GM21526 (cell line): ENCODE measurements around the gene TPT1.
"Not testable (repeated sequence)": the region's sequence is repeated elsewhere in the genome, so short reads cannot be mapped to it uniquely, and the experiment has no call there.

Source experiments
- ATAC-seq: cut with Tn5 transposase; IDR thresholded peaks from one replicate; pipeline ENCODE4 v1.9.1; 2021; ENCODE audit warnings: moderate library complexity; ENCODE audit not compliant: unreplicated experiment, low FRiP score

Gene TPT1

DNA sequence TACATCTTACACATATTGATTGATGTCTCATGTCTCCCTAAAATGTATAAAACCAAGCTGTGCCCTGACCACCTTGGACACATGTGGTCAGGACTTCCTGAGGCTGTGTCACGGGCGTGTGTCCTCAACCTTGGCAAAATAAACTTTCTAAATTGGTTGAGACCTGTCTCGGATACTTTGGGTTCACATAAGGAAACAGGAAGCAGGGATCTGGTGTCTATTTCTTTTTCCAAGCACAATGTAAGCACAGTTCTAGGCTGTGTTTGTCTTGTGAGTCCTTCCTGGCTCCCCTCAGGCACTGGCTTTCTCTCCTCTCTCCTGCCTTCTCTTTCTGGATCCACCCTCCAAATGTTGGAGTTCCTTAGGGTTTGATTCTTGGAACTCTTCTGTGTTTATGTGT lies 27.6 kb upstream of the TPT1 start:
- no peak for ATAC-seq

DNA sequence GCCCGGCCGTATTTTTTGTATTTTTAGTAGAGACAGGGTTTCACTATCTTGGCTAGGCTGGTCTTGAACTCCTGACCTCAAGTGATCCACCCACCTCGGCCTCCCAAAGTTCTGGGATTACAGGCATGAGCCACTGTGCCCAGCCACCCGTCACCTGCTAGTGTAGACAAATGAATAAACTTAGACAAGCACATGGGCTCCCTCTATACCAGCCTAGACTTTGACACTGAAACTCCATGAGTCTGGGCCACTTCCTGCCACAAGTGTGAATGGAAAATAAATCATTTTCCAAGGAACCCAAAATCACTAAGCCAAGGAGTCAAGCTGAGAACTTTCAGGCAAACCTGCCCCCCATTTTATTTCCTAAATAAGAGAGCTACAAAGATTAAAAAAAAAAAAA lies 27.0 kb upstream of the TPT1 start:
- ATAC-seq: no peak

DNA sequence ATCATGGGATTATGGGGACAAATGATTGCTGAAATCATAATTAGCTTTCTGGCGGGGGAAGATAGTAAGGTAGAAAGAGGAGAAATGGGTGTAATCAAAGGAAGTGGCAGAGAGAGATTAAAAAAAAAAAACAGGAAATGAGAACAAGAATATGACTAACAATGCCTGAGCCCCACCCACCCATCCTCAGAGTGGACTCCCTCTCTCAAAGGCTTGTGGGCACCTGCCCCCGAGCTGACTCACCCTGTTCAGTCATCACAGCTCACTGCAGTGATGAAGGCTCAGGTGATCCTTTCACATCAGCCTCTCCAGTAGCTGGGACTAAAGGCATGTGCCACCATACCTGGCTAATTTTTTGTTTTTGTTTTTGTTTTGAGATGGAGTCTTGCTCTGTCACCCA lies 26.4 kb upstream of the TPT1 start:
- ATAC-seq: peak; percentile 84

DNA sequence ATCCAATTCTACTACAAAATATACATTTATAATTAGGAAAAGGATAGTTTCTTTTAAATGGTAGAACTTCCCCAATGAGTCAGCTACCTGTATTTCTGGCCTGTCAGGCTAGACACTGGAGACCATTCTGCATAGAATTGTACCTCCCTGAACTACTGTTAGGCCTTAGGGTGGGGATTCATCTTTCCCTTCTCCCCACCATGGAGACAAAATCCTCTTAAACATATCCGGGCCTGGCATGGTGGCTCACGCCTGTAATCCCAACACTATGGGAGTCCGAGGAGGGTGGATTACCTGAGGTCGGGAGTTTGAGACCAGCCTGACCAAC lies 24.5 kb upstream of the TPT1 start:
- ATAC-seq: no peak

DNA sequence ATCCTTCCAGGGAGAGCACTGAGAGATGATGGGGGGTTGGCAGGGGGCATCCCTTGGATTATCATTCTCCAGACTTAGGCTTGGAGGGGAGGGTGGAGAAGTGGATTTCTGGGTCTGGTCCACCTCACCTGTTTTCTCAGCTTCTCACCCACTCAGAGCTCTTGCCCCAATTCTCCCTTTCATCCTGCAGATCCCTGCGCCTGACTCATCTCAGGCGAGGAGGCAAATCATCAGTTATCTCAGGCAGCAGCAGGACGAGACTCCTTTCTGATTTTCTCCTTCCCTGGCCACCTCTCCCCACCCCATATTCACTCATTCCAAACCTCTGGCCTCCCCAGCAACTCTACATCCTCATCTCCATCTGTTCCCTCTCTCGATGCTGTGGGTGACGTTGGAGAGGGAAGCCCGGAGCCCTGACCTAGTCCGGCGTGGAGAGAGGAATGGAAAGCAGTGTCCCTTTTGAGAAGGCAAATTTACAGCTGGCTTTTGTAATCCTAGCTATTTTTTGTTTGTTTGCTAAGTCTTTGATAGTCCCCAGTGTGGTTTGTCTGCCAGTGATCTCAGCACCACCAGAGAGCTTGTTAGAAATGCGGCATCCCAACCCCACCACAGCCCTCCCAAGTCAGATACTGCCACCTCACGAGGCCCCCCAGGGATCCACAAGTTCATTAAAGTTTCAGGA lies 24.0 kb upstream of the TPT1 start:
- ATAC-seq: no peak

DNA sequence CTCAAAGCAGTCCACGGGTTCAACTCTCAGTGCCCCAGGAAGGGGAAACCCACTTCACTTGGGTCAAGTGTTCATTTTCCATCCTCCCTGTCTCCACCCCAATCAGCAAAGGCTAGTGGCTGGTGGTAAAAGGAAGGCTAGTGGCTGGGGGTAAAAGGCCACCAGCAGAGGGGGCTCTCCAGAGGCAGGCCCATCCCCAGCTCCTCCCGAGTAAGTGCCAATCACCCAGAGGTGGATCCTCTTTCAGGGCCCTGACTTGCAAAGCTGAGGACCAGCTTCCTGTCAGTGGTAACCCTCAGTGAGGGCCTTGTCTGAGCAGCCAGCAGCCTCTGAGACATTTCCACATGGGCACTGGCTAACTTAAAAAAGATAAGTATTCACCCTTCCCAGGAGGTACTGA lies 22.0 kb upstream of the TPT1 start:
- ATAC-seq: no peak

DNA sequence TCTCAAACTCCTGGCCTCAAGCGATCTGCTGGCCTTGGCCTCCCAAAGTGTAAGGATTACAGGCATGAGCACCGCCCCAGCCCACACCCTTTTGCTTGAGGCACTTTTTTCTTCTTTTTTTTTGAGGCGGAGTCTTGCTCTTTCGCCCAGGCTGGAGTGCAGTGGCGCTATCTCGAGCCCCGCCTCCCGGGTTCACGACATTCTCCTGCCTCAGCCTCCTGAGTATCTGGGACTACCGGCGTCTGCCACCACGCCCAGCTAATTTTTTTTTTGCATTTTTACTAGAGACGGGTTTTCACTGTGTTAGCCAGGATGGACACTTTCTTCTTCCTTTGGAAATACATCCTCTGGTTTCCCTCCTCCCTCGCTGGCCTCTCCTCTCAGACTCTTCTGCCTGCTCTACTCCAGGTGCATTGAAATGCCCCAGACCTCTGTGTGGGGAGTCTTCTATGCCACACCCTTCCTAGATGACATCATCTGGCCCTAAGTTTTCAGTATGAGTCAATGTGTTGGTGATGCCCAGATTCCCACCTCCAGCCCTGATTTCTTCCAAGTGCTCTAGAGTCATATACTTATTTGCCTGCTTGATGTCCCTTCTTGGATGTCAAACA lies 20.7 kb upstream of the TPT1 start:
- ATAC-seq: no peak

DNA sequence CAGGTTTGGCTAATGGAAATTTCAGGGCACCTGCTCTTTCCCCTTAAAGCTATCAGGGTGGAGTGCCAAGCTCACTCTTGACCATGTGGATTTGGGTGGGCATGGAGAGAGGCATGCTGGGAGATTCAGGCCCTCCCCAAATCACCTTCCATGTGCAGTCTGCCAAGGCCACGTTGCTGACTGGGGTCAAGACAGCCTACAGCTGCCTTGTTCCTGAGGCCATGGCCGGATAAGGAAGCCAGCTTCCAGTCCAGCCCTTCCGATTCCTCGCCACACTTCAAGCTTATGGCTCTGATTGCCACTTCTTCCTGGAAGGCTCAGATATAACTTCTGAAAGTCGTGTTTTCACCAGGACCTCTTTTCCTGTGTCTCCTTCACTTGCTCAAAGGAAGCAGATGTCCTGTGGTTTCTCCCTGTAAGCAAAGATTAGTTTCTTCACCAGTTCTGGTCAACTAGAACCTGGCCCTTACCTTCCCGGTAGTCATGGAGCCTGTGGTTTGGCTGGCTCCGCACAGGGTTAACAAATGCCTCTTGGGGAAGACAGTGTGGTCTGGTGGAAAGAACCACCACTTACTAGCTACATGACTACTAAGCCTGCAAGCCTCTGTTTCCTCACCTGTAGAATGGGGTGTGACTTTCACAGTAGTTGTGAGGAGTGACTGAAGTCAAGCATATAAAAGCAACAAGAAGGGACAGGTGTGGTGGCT lies 16.1 kb upstream of the TPT1 start:
- no peak for ATAC-seq

DNA sequence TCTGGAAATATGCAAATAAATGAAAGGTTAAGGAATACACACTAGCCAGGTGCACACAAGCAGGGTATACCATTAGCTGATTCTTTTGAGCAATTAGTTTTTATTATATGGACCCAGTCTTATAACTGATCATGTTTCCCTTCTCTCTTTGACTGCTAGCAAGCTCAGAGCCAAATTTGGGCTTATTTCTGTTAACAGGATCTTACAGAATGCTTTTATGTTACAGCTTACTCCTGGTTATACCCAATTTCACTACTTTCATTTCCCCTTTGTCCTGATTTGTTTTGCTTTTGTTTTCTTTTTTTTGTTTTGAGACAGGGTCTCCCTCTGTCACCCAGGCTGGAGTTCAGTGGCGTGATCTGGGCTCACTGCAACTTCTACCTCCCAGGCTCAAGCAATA lies 12.9 kb upstream of the TPT1 start:
- no peak for ATAC-seq

DNA sequence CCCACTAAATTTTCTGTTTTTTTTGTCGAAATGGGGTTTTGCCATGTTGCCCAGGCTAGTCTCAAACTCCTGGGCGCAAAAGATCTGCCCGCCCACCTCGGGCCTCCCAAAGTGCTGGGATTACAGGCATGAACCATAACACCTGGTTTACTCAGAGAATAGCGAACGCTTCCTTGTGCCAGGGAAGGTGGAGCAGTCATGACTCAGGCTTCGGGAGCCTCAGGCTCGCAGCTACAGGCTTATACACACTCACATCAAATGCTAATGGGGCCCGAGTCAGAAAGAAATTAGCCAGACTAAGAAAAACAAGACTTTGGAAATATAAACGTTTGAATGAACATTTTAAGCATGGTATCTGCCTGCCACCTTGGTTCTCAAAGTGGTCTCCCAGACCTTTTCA lies 11.0 kb upstream of the TPT1 start:
- ATAC-seq: no peak

DNA sequence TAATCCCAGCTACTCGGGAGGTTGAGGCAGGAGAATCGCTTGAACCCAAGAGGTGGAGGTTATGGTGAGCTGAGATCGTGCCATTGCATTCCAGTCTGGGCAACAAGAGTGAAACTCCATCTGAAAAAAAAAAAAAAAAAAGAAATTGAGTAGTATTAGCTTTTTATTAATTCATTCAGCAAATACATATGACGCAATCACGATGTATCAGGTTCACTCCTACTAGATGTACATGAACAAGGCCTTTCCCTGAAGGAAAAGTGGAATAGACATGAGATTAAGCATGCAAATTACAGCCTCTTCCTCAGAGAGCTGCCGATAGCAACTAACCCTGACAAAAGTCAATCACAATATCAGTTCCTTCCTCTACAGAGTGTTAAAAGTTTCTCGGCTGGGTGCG lies 9.2 kb upstream of the TPT1 start:
- no peak for ATAC-seq

DNA sequence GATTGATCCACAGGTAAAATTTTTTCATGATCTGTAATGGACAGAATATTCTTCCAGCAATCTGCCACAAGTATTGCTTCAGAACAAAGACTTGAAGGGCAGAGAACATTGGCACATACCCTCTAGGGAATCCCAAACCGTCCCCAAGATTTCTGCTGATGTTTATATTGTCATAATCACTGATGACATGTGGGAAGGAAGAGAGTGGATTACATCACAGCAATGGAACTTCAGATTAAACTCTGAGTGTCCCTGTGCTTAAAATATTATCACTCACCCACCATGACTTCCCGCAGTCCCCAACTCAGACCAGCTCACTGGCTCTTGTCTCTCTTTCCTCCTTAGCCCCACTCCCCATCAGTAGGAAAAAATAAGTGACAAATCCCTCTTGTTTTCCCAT lies 8.5 kb upstream of the TPT1 start:
- no peak for ATAC-seq

DNA sequence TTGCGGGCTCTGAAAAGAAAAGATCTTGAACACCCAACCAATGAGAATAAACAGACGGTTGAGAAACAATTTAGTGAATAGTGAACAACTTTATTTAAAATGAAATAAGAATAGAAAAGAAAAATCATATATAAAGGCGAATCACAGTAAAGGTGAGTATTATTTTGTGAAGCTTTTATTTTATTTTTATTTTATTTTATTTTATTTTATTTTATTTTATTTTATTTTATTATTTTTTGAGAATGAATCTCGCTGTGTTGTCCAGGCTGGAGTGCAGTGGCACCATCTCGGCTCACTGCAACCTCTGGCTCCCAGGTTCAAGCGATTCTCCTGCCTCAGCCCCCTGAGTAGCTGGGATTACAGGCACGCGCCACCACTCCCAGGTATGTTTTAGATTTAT lies 3.1 kb upstream of the TPT1 start:
- not testable (repeated sequence) for ATAC-seq

DNA sequence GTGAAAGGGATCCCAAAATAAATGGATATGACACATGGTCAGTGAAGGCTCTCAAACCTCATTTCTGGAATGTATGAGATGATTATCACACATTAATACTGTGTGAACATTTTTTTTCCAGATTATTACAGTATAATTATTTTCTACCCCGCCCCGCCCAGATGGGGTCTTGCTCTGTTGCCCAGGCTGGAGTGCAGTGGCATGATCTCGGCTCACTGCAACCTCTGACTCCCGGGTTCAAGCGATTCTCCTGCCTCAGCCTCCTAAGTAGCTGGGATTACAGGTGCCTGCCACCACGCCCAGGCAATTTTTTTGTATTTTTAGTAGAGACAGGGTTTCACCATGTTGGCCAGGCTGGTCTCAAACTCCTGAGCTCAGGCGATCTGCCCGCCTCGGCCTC lies 2.1 kb upstream of the TPT1 start:
- ATAC-seq: not testable (repeated sequence)

DNA sequence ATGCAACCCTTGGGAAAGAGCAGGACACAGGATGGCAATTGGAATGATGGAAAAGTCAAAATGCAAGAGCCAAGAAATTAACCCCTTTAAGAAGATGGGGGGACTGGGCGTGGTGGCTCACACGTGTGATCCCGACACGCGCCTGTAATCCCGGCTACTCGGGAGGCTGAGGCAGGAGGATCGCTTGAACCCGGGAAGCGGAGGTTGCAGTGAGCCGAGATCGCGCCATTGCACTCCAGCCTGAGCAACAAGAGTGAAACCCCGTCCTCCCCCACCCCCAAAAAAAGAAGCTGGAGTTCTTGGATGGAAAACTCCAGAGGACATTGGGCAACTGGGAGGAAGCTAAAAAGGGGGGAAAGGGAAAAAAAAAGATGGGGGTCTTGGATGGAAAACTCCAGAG lies 1.7 kb upstream of the TPT1 start:
- not testable (repeated sequence) for ATAC-seq

DNA sequence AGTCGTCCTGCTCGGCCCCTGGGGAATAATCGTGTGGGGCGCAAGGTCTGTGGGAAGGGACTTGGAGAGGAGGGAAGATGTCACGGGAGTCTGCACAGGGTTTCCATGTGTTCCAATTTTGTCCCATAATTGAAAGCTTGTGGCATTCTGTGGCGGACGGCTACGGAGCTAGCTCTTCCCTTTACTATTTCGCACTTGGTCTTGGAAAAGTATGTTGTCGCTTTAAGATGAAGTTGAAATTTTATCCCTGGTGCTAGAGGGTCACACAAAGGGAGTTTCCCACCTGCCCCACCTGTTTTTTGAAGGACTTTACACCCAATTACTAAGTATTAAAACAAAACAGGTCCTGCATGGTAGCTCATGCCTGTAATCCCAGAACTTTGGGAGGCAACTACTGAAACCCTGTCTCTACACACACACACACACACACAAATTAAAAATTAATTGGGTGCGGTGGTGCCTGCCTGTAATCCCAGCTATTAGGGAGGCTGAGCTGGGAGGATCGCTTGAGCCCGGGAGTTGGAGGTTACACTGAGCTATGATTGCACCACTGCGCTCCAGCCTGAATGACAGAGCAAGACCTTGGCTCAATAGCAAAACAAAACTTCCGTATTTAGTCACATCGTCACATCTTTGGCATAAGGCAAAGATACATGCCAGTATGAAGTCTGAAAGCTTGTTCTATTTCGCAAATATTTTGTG lies 967 bp upstream of the TPT1 start:
- no peak for ATAC-seq

DNA sequence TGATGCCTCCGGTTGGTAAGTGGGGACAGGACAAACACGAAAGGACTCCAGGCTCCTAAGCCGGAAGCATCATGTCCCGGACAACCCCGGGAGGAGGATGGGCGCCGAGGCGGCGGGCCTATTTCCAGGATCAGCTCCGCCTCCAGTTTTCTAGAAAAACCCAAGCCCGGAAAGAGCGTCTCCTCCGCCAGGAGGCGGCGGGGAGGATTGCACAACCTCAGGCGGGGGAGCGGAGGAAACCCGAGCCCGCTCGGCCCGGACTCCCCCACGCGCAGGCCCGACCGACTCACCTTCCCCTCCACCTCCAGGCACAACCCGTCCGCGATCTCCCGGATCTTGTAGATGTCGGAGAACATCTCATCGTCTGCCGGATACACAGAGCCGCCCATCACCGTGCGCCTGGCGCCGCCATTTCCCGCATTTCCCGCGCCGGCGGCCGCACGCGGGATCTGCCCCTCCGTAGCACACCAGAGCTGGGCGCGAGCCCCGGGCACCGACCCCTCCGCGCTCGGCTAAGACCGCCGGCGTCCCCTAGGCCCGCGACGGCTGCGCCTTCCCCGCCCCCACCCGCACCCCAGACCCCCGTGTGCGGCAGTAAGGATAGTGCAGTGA lies 455 bp downstream of the TPT1 start:
- peak; percentile 41 for ATAC-seq

DNA sequence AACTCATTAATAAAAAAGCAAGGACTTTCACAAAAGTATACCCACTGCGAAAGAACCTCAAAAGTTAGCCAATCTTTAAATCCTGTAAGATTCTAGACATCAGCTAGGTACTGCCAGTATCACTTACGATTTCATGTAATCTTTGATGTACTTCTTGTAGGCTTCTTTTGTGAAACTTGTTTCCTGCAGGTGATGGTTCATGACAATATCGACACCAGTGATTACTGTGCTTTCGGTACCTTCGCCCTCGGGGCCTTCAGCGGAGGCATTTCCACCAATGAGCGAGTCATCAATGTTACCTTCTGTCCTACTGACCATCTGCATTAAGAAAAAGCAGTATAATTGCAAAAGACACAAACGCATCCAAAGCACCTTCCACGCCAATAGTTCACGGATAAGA lies 1.1 kb downstream of the TPT1 start:
- ATAC-seq: no peak

DNA sequence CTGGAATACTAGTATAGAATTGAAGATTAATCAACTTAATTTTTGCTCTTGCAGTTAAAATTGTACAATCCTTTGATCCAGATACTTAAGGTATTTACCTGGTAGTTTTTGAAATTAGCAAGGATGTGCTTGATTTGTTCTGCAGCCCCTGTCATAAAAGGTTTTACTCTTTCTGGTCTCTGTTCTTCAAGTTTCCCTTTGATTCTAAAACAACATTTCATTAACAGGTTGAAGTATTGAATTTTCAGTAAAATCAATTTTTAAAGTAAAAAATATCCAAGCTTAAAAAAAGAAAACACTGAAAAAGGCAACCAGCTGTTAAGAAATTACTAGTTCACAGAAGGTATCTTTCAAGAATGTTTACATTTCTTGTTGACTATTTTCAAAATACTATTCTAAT lies 1.6 kb downstream of the TPT1 start:
- ATAC-seq: no peak

DNA sequence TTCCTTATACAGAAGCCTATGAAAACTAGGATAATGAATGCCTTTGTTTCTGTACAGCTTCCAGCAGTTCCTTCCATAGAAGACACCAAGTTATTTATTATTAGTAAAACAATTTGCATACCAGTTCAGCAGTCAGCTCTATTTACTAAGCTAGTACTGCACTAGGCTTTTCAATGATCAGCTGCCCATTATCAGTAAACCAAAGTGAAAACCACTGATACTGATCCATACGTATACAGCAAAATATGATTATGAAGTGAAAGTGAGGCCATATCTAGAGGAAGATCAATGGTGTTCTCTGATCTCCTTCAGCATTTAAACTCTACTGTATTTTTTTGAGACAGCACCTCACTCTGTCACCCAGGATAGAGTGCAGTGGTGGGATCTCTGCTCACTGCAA lies 3.2 kb downstream of the TPT1 start:
- no peak for ATAC-seq

DNA sequence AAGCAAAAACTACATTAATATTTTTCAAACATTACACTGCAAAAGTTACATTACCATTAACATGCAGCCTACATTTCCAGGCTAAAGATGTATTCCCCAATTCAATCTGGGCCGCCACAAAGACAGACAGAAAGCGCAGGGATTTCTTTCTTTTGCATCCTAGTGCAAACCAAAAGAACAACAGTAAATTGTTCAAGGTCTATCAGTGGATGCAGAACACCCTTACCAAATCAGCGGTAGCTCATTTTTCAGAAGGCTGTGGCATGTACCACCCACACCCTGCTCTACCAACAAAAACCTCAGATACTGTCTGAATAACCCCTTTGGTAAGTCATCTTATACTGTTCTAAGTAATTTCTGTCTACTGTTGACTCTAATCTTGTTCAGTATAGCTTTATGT lies 3.6 kb downstream of the TPT1 start:
- no peak for ATAC-seq
